HG03175 (cell line): ENCODE data around the gene MLPH.
"Not testable (repeated sequence)": the region's sequence is repeated elsewhere in the genome, so short reads cannot be mapped to it uniquely, and the experiment has no call there.

Experiments
- ATAC-seq: cut with Tn5 transposase; IDR thresholded peaks from one replicate; pipeline ENCODE4 v1.9.1; 2021; ENCODE audit warnings: mild to moderate bottlenecking, moderate library complexity; ENCODE audit not compliant: unreplicated experiment

MLPH gene

GRCh38 chr2:237457388-237457941 is 29.6 kb upstream of the MLPH start:
- ATAC-seq, result no peak

- ATAC-seq, result no peak
Measured at GRCh38 chr2:237458519-237458918, 28.5 kb upstream of the MLPH start.

DNA sequence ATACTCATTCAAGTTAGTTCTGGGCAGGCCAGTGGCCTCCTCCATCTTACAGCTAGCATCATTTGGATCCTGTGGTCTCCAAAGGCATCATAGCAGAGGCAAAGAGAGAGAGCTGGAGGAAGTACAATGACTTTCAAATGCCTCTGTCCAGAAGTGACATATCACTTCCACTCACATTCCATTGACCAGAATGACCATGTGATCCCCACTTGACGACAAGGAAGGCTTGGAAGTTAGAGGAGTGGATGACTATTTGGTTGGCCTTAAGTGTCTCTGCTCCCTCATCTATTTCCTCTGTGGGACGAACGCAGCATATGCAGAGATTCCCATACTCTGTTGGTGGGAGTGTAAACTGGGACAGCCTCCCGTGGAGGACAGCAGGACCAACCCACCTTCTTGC is 27.8 kb upstream of the MLPH start:
- ATAC-seq, result no peak

- no peak for ATAC-seq
Measured at GRCh38 chr2:237459741-237460174, 27.3 kb upstream of the MLPH start.

- no peak for ATAC-seq
Measured at GRCh38 chr2:237464757-237465391, 22.2 kb upstream of the MLPH start.

DNA sequence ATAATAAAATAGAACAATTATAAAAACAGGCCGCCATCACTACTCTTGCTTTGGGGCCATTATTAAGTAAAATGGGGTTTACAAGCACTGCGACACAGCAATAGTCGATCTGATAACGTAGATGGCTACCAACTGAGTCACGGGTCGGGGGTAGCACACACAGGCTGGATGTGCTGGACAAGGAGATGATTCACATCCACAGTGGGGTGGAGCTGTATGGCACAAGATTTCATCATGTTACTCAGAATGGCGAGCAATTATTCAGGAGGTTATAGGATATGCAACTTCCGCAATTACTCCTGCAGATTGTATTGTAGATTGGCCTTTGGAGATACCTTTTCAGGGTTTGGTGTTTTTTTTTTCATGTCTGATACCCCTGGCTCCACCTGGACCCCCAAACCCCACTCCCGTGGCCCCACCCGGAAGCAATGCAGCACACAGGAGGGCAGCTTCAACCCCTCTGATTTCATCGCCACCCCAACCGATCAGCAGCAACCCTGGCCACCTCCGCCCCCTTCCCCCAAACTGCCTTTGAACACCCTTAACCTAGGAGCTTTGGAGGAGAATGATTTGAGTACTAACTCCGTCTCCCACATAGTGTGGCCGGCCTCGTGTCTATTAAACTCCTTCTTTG is 21.4 kb upstream of the MLPH start:
- ATAC-seq, result no peak

DNA sequence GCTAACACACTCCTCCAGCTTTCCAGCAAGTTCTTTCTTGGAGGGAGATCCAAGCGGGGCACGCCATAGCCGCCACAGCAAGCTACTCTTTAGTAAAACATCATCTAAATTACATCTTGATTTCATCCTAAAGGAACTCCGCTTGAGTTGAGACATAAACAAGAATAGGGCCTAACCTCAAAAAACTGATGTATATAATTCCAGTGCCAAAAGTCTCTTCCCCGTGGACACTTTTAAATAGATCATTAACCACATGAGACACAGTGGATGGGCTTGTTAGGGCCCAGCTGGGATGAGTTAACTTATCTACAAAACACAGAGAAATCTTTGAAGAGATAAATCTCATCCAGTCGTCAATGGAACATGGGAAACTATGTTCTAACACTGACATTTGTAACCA is 20.8 kb upstream of the MLPH start:
- no peak for ATAC-seq

- ATAC-seq, result no peak
Measured at GRCh38 chr2:237467447-237468179, 19.4 kb upstream of the MLPH start.

DNA sequence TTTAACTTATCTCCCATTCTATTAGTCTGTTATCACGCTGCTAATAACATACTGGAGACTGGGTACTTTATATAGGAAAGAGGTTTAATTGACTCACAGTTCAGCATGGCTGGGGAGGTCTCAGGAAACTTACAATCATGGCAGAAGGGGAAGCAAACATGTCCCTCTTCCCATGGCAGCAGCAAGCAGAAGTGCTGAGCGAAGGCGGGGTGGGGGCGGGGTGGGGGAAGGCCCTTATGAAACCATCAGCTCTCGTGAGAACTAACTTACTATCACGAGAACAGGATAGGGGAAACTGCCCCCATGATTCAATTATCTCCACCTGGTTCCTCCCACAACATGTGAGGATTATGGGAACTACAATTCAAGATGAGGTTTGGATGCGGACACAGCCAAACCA is 17.6 kb upstream of the MLPH start:
- ATAC-seq, result not testable (repeated sequence)

- ATAC-seq, result no peak
Measured at GRCh38 chr2:237469849-237470248, 17.2 kb upstream of the MLPH start.

DNA sequence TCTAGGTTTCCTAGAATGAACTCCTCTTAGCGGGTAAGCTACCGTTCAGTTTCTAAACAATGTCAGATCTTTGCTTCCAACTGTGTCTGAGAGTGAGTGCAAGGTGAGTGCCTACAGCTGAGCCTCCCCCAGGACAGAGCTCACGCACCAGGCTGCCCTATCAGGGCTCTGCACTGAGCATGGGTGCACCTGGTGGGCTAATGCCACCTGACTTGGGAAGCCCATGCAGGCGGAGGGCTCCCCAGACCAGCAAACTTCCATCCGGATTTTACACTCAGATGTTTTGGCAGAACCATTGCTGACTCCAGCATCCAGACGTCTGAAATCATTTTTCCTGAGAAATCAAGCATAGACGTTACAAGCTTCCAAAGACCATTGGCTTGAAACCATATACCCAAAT is 16.1 kb upstream of the MLPH start:
- ATAC-seq, result no peak

GRCh38 chr2:237471438-237472186 is 15.4 kb upstream of the MLPH start:
- ATAC-seq, result no peak

DNA sequence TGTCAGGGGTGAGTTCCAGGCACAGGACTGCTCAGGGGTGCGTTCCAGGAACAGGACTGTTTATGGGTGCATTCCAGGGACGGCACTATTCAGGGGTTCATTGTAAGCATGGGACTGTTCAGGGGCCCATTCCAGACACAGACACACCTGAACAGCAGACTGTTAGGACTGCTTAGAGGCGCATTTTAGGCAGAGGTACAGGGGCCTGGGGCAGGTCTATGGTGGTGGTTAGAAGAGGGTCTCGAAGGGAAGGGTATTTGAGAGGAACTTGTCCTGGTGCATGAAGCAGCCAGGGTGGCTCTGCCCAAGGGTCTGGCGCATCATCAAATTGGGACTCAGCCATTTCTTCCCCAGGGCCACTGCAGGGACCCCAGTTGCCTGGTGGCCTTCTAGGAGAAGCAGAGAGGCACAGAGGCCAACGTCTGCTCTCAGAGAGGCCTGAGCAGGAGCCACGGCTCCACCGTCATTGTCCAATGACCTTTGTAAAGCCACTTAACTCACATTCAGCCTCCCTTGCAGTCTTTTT is 14.8 kb upstream of the MLPH start:
- ATAC-seq, result no peak

- no peak for ATAC-seq
Measured at GRCh38 chr2:237472909-237473877, 13.9 kb upstream of the MLPH start.

GRCh38 chr2:237473878-237474441 is 13.1 kb upstream of the MLPH start:
- ATAC-seq, result no peak

DNA sequence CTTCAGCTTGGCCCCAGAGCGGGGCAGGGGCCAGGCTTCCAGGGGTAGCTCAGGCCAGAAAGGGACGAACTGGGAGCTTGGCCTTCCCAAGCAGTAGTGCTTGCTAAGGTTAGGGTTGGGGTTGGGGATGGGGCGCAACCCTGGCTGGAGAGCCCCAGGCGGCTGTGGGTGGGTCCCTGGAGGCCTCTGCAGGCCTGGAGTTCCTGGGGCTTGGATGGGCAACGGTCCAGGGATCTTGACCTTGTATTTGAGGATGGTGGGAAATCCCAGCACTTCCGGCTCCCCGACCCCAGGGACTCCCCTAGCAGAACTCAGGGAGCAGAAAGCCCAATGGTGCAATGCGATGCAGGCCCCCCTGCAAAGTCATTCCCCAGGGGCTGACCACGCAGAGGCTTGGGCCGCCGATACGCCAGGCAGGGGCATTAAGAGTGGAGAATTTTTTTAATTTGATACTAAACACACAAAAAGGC is 12.6 kb upstream of the MLPH start:
- no peak for ATAC-seq

DNA sequence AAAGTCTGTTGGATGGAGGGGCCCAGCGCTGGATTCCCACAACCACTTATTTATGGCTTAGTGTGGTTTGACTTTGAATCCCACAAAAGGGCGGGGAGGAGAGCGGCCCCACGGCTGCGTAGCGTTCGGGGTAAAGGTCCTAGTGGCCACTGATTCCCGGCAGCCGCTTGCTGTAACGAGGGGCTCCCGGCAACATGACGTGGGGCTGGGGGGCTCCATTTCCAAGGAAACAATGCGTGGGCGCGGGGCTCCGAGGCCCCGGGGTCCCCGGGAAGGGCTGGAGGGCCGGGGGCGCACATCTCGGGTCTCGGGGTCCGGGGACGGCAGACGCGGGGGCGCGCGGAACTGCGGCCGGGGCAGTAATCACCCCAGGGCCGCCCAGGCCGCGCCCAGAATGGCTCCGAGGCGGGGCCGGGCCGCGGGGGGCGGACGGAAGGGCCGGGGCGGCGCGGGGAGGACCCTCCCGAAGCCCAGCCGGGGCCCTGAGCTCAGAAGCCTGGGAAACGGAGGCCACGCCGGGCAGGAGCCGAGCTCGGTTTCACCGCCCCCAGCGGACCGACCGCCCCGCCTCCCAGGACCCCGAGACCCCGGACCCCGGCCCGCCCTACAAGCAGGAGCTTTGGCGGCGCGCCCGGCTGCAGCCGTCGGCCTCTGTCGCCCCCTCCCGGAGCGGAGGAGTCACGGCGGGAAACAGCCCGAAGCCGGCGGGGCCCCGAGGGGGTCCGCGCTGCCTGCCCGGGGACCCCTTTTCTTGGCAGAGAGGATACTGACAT is 11.9 kb upstream of the MLPH start:
- ATAC-seq, result peak; percentile 86

GRCh38 chr2:237475704-237476141 is 11.3 kb upstream of the MLPH start:
- peak; percentile 9 for ATAC-seq
